SK-N-SH (cell line): Measurements from ENCODE around the gene SGSH. TPM values are rescaled to one million over a fixed set of nuclear protein-coding genes. Genes with fewer than 3 reads are reported as not detected.

ENCODE experiments used
- CTCF ChIA-PET: fragments of 300-600, 350-600 bp; formaldehyde crosslinking; extraction: SDS; loops from one replicate; lab custom pipeline; 2021; lab: Yijun Ruan, JAX
- POLR2A ChIA-PET: fragments of 350-600 bp; sonication (Branson Sonifier 250); formaldehyde crosslinking; extraction: SDS; loops from one replicate; lab custom pipeline; 2020; ENCODE audit warnings: antibody characterized with exemption, inconsistent platforms; lab: Yijun Ruan, JAX
- DNase-seq: peaks from one replicate; pipeline ENCODE4 v3.0.0; 2012
- H2AFZ ChIP-seq: fragments of 200-600 bp; sonication (generic); 2 replicates; pipeline ENCODE4 v1.8.1; 2016; ENCODE audit warnings: antibody characterized with exemption, mild to moderate bottlenecking, low read depth
- H3F3A ChIP-seq: fragments of 200-600 bp; sonication (generic); replicated peaks from 2 replicates; pipeline ENCODE3; 2016; ENCODE audit warnings: antibody characterized with exemption, mild to moderate bottlenecking; ENCODE audit not compliant: insufficient read depth
- H3K27ac ChIP-seq, 2 experiments: fragments of 200-500 bp in 1 of 2; fragments of 200-600 bp in 1 of 2; sonication (Bioruptor generic) in 1 of 2; sonication (generic), shearing (Covaris generic) in 1 of 2; 2 replicates each; pipeline versions ENCODE4 v1.5.1 to v1.6.1; 2014 to 2016; ENCODE audit warnings: low read depth in 2 of 2, inconsistent platforms in 1 of 2, low read length in 1 of 2, mild to moderate bottlenecking in 1 of 2, mixed read lengths in 1 of 2
- H3K27me3 ChIP-seq: fragments of 200-600 bp; sonication (generic), shearing (Covaris generic); 2 replicates; pipeline ENCODE4 v1.6.1; 2016; ENCODE audit warnings: mixed run types; ENCODE audit not compliant: insufficient read depth
- H3K36me3 ChIP-seq, 2 experiments: fragments of 200-500 bp in 1 of 2; fragments of 200-600 bp in 1 of 2; sonication (Bioruptor generic) in 1 of 2; sonication (generic) in 1 of 2; replicated peaks in 1 of 2; 2 replicates each; pipeline versions ENCODE3 to v1.5.1; 2014 to 2016; ENCODE audit warnings: low read length in 1 of 2, mild to moderate bottlenecking in 1 of 2; ENCODE audit not compliant: insufficient read depth in 2 of 2, control insufficient read depth in 1 of 2
- H3K4me1 ChIP-seq, 2 experiments: fragments of 200-500 bp in 1 of 2; fragments of 200-600 bp in 1 of 2; sonication (Bioruptor generic) in 1 of 2; sonication (generic), shearing (Covaris generic) in 1 of 2; 2 replicates each; pipeline versions ENCODE4 v1.5.1 to v1.6.1; 2014 to 2016; ENCODE audit warnings: low read depth in 1 of 2, low read length in 1 of 2, mixed run types in 1 of 2; ENCODE audit not compliant: insufficient read depth in 2 of 2, control insufficient read depth in 1 of 2
- H3K4me2 ChIP-seq: fragments of 200-600 bp; sonication (generic), shearing (Covaris generic); 2 replicates; pipeline ENCODE4 v1.6.1; 2017; ENCODE audit warnings: mixed run types
- H3K4me3 ChIP-seq, 2 experiments: fragments of 200-500 bp in 1 of 2; fragments of 200-600 bp in 1 of 2; sonication (Bioruptor generic) in 1 of 2; sonication (generic), shearing (Covaris generic) in 1 of 2; 2 replicates each; pipeline versions ENCODE4 v1.5.1 to v1.8.1; 2014 to 2016; ENCODE audit warnings: low read depth in 2 of 2, inconsistent platforms in 1 of 2, low read length in 1 of 2, mild to moderate bottlenecking in 1 of 2, mixed read lengths in 1 of 2, moderate library complexity in 1 of 2
- H3K79me2 ChIP-seq: fragments of 200-600 bp; sonication (generic); 2 replicates; pipeline ENCODE4 v1.8.1; 2017; ENCODE audit warnings: mild to moderate bottlenecking; ENCODE audit not compliant: insufficient read depth
- H3K9ac ChIP-seq: fragments of 200-600 bp; sonication (generic); 2 replicates; pipeline ENCODE4 v1.6.1; 2017; ENCODE audit warnings: mixed run types
- H3K9me2 ChIP-seq: fragments of 200-600 bp; sonication (generic); 2 replicates; pipeline ENCODE4 v1.6.1; 2017; ENCODE audit warnings: mixed run types
- H3K9me3 ChIP-seq: fragments of 200-600 bp; sonication (generic); 2 replicates; pipeline ENCODE4 v1.6.1; 2017; ENCODE audit warnings: mixed run types, mild to moderate bottlenecking, moderate library complexity
- H4K20me1 ChIP-seq: fragments of 200-600 bp; sonication (generic); 2 replicates; pipeline ENCODE4 v1.6.1; 2017; ENCODE audit warnings: mild to moderate bottlenecking, mixed run types; ENCODE audit not compliant: insufficient read depth
- CHD2 ChIP-seq: fragments of 150-350 bp; IDR thresholded peaks from 2 replicates; pipeline ENCODE4 v1.6.1; 2018; ENCODE audit warnings: low read length; ENCODE audit not compliant: partially characterized antibody
- ELF1 ChIP-seq: IDR thresholded peaks from 2 replicates; pipeline ENCODE4 v1.4.0; 2012
- EP300 ChIP-seq, 2 experiments: IDR thresholded peaks; 2 replicates each; pipeline versions ENCODE4 v1.4.0 to v1.6.1; 2012; ENCODE audit warnings: borderline replicate concordance in 1 of 2, low read depth in 1 of 2, low read length in 1 of 2
- FOSL2 ChIP-seq: IDR thresholded peaks from 2 replicates; pipeline ENCODE4 v1.4.0; 2012; ENCODE audit warnings: low read depth, mild to moderate bottlenecking, moderate library complexity, borderline replicate concordance
- FOXJ3 ChIP-seq: sonication (generic); formaldehyde crosslinking; IDR thresholded peaks from 2 replicates; pipeline ENCODE4 v1.5.1; 2020; ENCODE audit warnings: mild to moderate bottlenecking, missing genetic modification reagents
- FOXM1 ChIP-seq: IDR thresholded peaks from 2 replicates; pipeline ENCODE4 v1.4.0; 2012; ENCODE audit warnings: low read depth, mild to moderate bottlenecking
- JUND ChIP-seq: IDR thresholded peaks from 2 replicates; pipeline ENCODE4 v1.4.0; 2012
- MAX ChIP-seq: IDR thresholded peaks from 2 replicates; pipeline ENCODE4 v1.4.0; 2012; ENCODE audit warnings: low read depth
- PBX3 ChIP-seq: IDR thresholded peaks from 2 replicates; pipeline ENCODE4; 2012
- POLR2AphosphoS5 ChIP-seq: IDR thresholded peaks from 2 replicates; pipeline ENCODE4 v1.6.1; 2012; ENCODE audit warnings: low read depth, low read length
- RAD21 ChIP-seq: IDR thresholded peaks from 2 replicates; pipeline ENCODE4 v1.6.1; 2012; ENCODE audit warnings: mild to moderate bottlenecking, low read length
- RCOR1 ChIP-seq: fragments of 150-350 bp; IDR thresholded peaks from 2 replicates; pipeline ENCODE4 v1.6.1; 2017; ENCODE audit warnings: antibody characterized with exemption, low read length
- RFX5 ChIP-seq: IDR thresholded peaks from 2 replicates; pipeline ENCODE4 v1.6.1; 2012; ENCODE audit warnings: mild to moderate bottlenecking, improper control_type of control experiment, low read length
- RXRA ChIP-seq: IDR thresholded peaks from 2 replicates; pipeline ENCODE4 v1.4.0; 2012; ENCODE audit warnings: low read depth, mild to moderate bottlenecking, borderline replicate concordance
- SIN3A ChIP-seq: IDR thresholded peaks from 2 replicates; pipeline ENCODE4 v1.6.1; 2012; ENCODE audit warnings: low read depth, mild to moderate bottlenecking, low read length, moderate library complexity, borderline replicate concordance
- SMC3 ChIP-seq: IDR thresholded peaks from 2 replicates; pipeline ENCODE4 v1.6.1; 2012; ENCODE audit warnings: low read depth, low read length, improper control_type of control experiment
- TAF1 ChIP-seq: IDR thresholded peaks from 2 replicates; pipeline ENCODE4 v1.6.1; 2012; ENCODE audit warnings: low read depth, mild to moderate bottlenecking, low read length, moderate library complexity, borderline replicate concordance
- ZBTB33 ChIP-seq: IDR thresholded peaks from 2 replicates; pipeline ENCODE4 v1.4.0; 2012; ENCODE audit warnings: low read depth, borderline replicate concordance
- WGBS: methylation state at CpG from one replicate; pipeline ENCODE4 v1.1.6; 2017; ENCODE audit warnings: low lambda C conversion rate; 5-methylcytosine and 5-hydroxymethylcytosine counted together
- polyA plus RNA-seq, 3 experiments: library from polyadenylated mRNA; depleted of rRNA; stranded (reverse); fragments of >200 nt; gene quantifications; 2 replicates each; pipeline ENCODE4 v1.2.3, GENCODE V29; 2012

The SGSH gene
- polyA plus RNA-seq, 1 of the 3 experiments (the other 2 are of a cell fraction) = 161 TPM

GRCh38 chr17:80223838-80224497, 3.8 kb upstream of the SGSH start:
- WGBS = 85% methylated on average over 11 of the region's 11 CpGs
- CTCF ChIA-PET = interaction anchor here (1.0 to 1.8 kb wide), 2 partner anchors 40 to 63 kb away, joined by 3 read pairs; no protein-coding TSS in a partner anchor

More at GRCh38 chr17:80223838-80224497, 3.8 kb upstream of the SGSH start:
- H3K4me1 ChIP-seq = peaks cover 4 to 15% of the 10 kb centered on the region in 2 experiments; a peak in 1 of 4 replicates
- peaks cover 25% of the 10 kb centered on the region; the same call in 1 of the 2 replicates for H3K79me2 ChIP-seq
- H3K9me3 ChIP-seq = no peaks in the 10 kb centered on the region
- TF ChIP-seq FOSL2 (no peak), RXRA (no peak), SIN3A (no peak), POLR2AphosphoS5 (no peak), MAX (no peak), CHD2 (no peak), RFX5 (no peak), RAD21 (no peak), FOXM1 (no peak), PBX3 (no peak), FOXJ3 (CRISPR knock-in tag) (no peak), ELF1 (no peak), ZBTB33 (no peak), JUND (no peak), TAF1 (no peak), EP300 (IDR thresholded peaks at IDR 0.05; ENCODE audit: borderline replicate concordance in 1 of 2, low read depth in 1 of 2, low read length in 1 of 2) (no peak), RCOR1 (no peak), SMC3 (no peak)
- no peaks in the 10 kb centered on the region for H3K9me2 ChIP-seq
- H3F3A ChIP-seq = peaks cover 9% of the 10 kb centered on the region
- DNase-seq = no peak
- H3K27me3 ChIP-seq = no peaks in the 10 kb centered on the region
- H3K4me3 ChIP-seq = no peak overlapping the region
- no peak overlapping the region for H2AFZ ChIP-seq
- H3K4me2 ChIP-seq = no peak overlapping the region
- no peaks in the 10 kb centered on the region for H4K20me1 ChIP-seq
- POLR2A ChIA-PET = no interaction called here
- H3K27ac ChIP-seq = no peak overlapping the region
- no peak overlapping the region for H3K9ac ChIP-seq
- peaks cover 5 to 7% of the 10 kb centered on the region in 2 experiments for H3K36me3 ChIP-seq
